ENCODE measurements around the gene GRIK1. TPM values are rescaled to one million over a fixed set of nuclear protein-coding genes. Genes with fewer than 3 reads are reported as not detected.

Gene GRIK1
- polyA plus RNA-seq, 3 donors = not detected

GRCh38 chr21:29893687-29894086 lies 46.1 kb downstream of the GRIK1 start:
- TF ChIP-seq CTCF (IDR thresholded peaks at IDR 0.05) = no peak
- H3K4me3 ChIP-seq (replicated peaks in 1 of 3; ENCODE audit: low read depth in 2 of 3, low read length in 3 of 3) = no peak overlapping the region
- H3K9me3 ChIP-seq (replicated peaks in 1 of 2; ENCODE audit: control insufficient read depth in 1 of 2, insufficient read depth in 1 of 2, low read length in 2 of 2) = no peaks in the 10 kb centered on the region
- peaks cover 0 to 3% (median 0%) of the 10 kb centered on the region in 3 donors for H3K27me3 Mint-ChIP-seq (ENCODE audit: low read depth in 3 of 3)
- H4K20me1 ChIP-seq (ENCODE audit: insufficient read depth, low read length) = no peaks in the 10 kb centered on the region
- no peak overlapping the region for H3K4me2 ChIP-seq (replicated peaks; ENCODE audit: extremely low read depth, low read length, poor library complexity, severe bottlenecking)
- no peaks in the 10 kb centered on the region for H3K79me2 ChIP-seq (ENCODE audit: insufficient read depth, low read length)
- H3K27me3 ChIP-seq (ENCODE audit: control insufficient read depth in 2 of 2, insufficient read depth in 2 of 2, low read length in 2 of 2) = no peaks in the 10 kb centered on the region
- no peaks in the 10 kb centered on the region for H3K4me1 ChIP-seq (ENCODE audit: control insufficient read depth in 1 of 2, insufficient read depth in 2 of 2, low read length in 2 of 2)
- H3K9ac ChIP-seq (ENCODE audit: insufficient read depth, low read length, poor library complexity, severe bottlenecking) = no peak overlapping the region
- no peak for DNase-seq
- 96% methylated on average over 3 of the region's 3 CpGs for WGBS (ENCODE audit: insufficient coverage)
- H3K9me3 Mint-ChIP-seq = peaks cover 0 to 2% (median 0%) of the 10 kb centered on the region in 7 donors
- no peak overlapping the region for H3K27ac ChIP-seq (ENCODE audit: low read depth in 1 of 2, low read length in 2 of 2)
- H3K27ac Mint-ChIP-seq = no peak overlapping the region
- no peaks in the 10 kb centered on the region for H3K36me3 ChIP-seq (replicated peaks in 1 of 2; ENCODE audit: control insufficient read depth in 1 of 2, insufficient read depth in 2 of 2, low read length in 2 of 2)
- no peak overlapping the region for H2AFZ ChIP-seq (ENCODE audit: insufficient read depth, low read depth, low read length, poor library complexity, severe bottlenecking)
- H3K4me1 Mint-ChIP-seq = no peaks in the 10 kb centered on the region
- H3K36me3 Mint-ChIP-seq = no peaks in the 10 kb centered on the region
- intact Hi-C loops (cut with micrococcal nuclease) = no loop called here
- no peak overlapping the region for H3K4me3 Mint-ChIP-seq

- TF ChIP-seq CTCF (IDR thresholded peaks at IDR 0.05) = no peak
These were observed 47.4 kb downstream of the GRIK1 start for GRCh38 chr21:29892379-29892778.

More at GRCh38 chr21:29892379-29892778, 47.4 kb downstream of the GRIK1 start:
- no peak overlapping the region for H3K4me3 Mint-ChIP-seq
- no peaks in the 10 kb centered on the region for H4K20me1 ChIP-seq (ENCODE audit: insufficient read depth, low read length)
- 88% methylated on average over 5 of the region's 6 CpGs for WGBS (ENCODE audit: insufficient coverage)
- no peak overlapping the region for H3K27ac ChIP-seq (ENCODE audit: low read depth in 1 of 2, low read length in 2 of 2)
- no peaks in the 10 kb centered on the region for H3K4me1 ChIP-seq (ENCODE audit: control insufficient read depth in 1 of 2, insufficient read depth in 2 of 2, low read length in 2 of 2)
- H3K9me3 Mint-ChIP-seq = peaks cover 0 to 3% (median 0%) of the 10 kb centered on the region in 7 donors
- H3K4me2 ChIP-seq (replicated peaks; ENCODE audit: extremely low read depth, low read length, poor library complexity, severe bottlenecking) = no peak overlapping the region
- H3K4me3 ChIP-seq (replicated peaks in 1 of 3; ENCODE audit: low read depth in 2 of 3, low read length in 3 of 3) = no peak overlapping the region
- H3K27me3 ChIP-seq (ENCODE audit: control insufficient read depth in 2 of 2, insufficient read depth in 2 of 2, low read length in 2 of 2) = no peaks in the 10 kb centered on the region
- H2AFZ ChIP-seq (ENCODE audit: insufficient read depth, low read depth, low read length, poor library complexity, severe bottlenecking) = no peak overlapping the region
- H3K36me3 Mint-ChIP-seq = no peaks in the 10 kb centered on the region
- no peaks in the 10 kb centered on the region for H3K4me1 Mint-ChIP-seq
- no peaks in the 10 kb centered on the region for H3K79me2 ChIP-seq (ENCODE audit: insufficient read depth, low read length)
- DNase-seq = no peak
- H3K27me3 Mint-ChIP-seq (ENCODE audit: low read depth in 3 of 3) = peaks cover 0 to 3% (median 0%) of the 10 kb centered on the region in 3 donors
- intact Hi-C loops (cut with micrococcal nuclease) = no loop called here
- no peaks in the 10 kb centered on the region for H3K9me3 ChIP-seq (replicated peaks in 1 of 2; ENCODE audit: control insufficient read depth in 1 of 2, insufficient read depth in 1 of 2, low read length in 2 of 2)
- H3K36me3 ChIP-seq (replicated peaks in 1 of 2; ENCODE audit: control insufficient read depth in 1 of 2, insufficient read depth in 2 of 2, low read length in 2 of 2) = no peaks in the 10 kb centered on the region
- no peak overlapping the region for H3K27ac Mint-ChIP-seq
- H3K9ac ChIP-seq (ENCODE audit: insufficient read depth, low read length, poor library complexity, severe bottlenecking) = no peak overlapping the region
